Measurements from ENCODE around the gene SIPA1L3.

Gene SIPA1L3

DNA sequence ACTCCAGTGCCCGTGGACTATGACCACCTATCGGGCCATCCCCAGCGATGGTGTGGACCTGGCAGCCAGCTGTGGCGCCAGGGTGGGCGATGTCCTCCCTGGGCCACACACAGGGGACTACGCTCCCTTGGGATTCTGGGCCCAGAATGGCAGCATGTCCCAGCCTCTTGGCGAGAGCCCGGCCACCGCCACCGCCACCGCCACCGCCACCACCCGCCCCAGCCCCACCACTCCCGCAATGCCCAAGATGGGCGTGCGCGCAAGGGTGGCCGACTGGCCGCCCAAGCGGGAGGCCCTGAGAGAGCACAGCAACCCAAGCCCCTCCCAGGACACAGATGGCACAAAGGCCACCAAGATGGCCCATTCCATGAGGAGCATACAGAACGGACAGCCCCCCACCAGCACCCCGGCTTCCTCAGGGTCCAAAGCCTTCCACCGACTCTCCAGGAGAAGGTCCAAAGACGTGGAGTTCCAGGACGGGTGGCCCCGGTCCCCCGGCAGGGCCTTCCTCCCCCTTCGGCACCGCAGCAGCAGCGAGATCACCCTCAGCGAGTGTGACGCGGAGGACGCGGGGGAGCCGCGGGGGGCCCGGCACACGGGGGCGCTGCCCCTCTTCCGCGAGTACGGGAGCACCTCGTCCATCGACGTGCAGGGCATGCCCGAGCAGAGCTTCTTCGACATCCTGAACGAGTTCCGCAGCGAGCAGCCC, 174.7 kb downstream of the SIPA1L3 start:
- no peak overlapping the region for H3K9ac ChIP-seq
- H3K4me2 ChIP-seq: no peak overlapping the region
- H3K27me3 ChIP-seq (ENCODE audit: insufficient read depth, low read depth): no peaks in the 10 kb centered on the region
- no peak overlapping the region for H3K27ac ChIP-seq
- no peak for TF ChIP-seq CTCF (conservative IDR thresholded peaks at IDR 0.05; ENCODE audit: low read depth, low read length)
- H3K36me3 ChIP-seq (ENCODE audit: insufficient read depth): no peaks in the 10 kb centered on the region
- no peaks in the 10 kb centered on the region for H3K79me2 ChIP-seq (ENCODE audit: insufficient read depth, low read depth)
- H4K20me1 ChIP-seq (ENCODE audit: insufficient read depth): no peaks in the 10 kb centered on the region
- H2AFZ ChIP-seq (ENCODE audit: low read depth): no peak overlapping the region
- H3K4me1 ChIP-seq (ENCODE audit: low read depth, poor library complexity, severe bottlenecking): no peaks in the 10 kb centered on the region
- H3K4me3 ChIP-seq (IDR thresholded peaks at IDR 0.05; ENCODE audit: insufficient read depth, low read depth, low read length): no peak overlapping the region

DNA sequence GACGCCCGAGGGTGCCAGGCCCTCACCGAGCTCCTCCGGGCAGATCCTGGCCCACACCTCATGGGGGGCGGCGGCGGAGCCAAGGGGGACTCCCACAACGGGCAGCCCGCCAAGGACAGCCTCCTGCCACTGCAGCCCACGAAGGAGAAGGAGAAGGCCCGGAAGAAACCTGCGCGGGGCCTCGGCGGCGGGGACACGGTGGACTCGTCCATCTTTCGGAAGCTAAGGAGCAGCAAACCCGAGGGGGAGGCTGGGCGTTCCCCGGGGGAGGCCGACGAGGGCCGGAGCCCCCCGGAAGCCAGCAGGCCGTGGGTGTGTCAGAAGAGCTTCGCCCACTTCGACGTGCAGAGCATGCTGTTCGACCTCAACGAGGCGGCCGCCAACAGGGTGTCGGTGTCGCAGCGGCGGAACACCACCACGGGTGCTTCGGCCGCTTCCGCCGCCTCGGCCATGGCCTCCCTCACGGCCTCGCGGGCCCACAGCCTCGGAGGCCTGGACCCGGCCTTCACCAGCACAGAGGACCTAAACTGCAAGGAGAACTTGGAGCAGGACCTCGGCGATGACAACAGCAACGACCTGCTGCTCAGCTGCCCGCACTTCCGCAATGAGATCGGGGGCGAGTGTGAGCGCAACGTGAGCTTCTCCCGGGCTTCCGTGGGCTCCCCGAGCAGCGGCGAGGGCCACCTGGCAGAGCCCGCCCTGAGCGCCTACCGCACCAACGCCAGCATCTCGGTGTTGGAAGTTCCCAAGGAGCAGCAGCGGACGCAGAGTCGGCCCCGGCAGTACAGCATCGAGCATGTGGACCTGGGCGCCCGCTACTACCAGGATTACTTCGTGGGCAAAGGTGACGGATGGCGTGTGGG, 175.5 kb downstream of the SIPA1L3 start:
- Histone ChIP-seq H4K20me1 (ENCODE audit: insufficient read depth) (no peaks in the 10 kb centered on the region), H3K4me3 (IDR thresholded peaks at IDR 0.05; ENCODE audit: insufficient read depth, low read depth, low read length) (no peak overlapping the region), H3K4me2 (no peak overlapping the region), H3K79me2 (ENCODE audit: insufficient read depth, low read depth) (no peaks in the 10 kb centered on the region), H2AFZ (ENCODE audit: low read depth) (no peak overlapping the region), H3K27me3 (ENCODE audit: insufficient read depth, low read depth) (no peaks in the 10 kb centered on the region), H3K36me3 (ENCODE audit: insufficient read depth) (no peaks in the 10 kb centered on the region), H3K4me1 (ENCODE audit: low read depth, poor library complexity, severe bottlenecking) (no peaks in the 10 kb centered on the region), H3K9ac (no peak overlapping the region), H3K27ac (no peak overlapping the region)
- TF ChIP-seq CTCF (conservative IDR thresholded peaks at IDR 0.05; ENCODE audit: low read depth, low read length): no peak

DNA sequence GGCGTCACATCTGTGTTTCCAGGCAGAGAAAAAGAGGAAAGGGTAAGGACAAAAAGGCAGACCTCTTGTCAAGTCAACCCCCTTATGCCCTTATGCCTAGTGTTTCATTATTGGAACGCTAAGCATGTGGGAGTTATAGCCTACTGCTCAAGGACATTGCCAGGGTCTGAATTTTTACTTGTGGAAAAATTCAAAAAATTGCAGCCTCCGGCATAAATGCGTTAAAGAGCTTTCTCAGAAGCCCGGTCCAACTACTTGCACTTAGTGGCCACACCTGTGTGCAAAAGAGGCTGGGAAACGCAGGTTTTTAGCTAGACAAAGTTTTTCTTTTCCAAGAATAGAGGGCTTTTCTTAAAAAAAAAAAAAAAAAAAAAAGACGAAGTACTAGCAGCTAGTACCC, 177.2 kb downstream of the SIPA1L3 start:
- Histone ChIP-seq H3K4me1 (ENCODE audit: low read depth, poor library complexity, severe bottlenecking) (no peaks in the 10 kb centered on the region), H3K4me3 (IDR thresholded peaks at IDR 0.05; ENCODE audit: insufficient read depth, low read depth, low read length) (no peak overlapping the region)

GRCh38 chr19:38089440-38089839, 182.4 kb downstream of the SIPA1L3 start:
- Histone ChIP-seq H2AFZ (ENCODE audit: low read depth) (no peak overlapping the region), H3K4me1 (ENCODE audit: low read depth, poor library complexity, severe bottlenecking) (no peaks in the 10 kb centered on the region), H3K36me3 (ENCODE audit: insufficient read depth) (no peaks in the 10 kb centered on the region), H3K79me2 (ENCODE audit: insufficient read depth, low read depth) (no peaks in the 10 kb centered on the region), H4K20me1 (ENCODE audit: insufficient read depth) (no peaks in the 10 kb centered on the region), H3K27ac (no peak overlapping the region), H3K4me3 (IDR thresholded peaks at IDR 0.05; ENCODE audit: insufficient read depth, low read depth, low read length) (no peak overlapping the region), H3K4me2 (no peak overlapping the region), H3K9ac (no peak overlapping the region), H3K27me3 (ENCODE audit: insufficient read depth, low read depth) (no peaks in the 10 kb centered on the region)
- no peak for TF ChIP-seq CTCF (conservative IDR thresholded peaks at IDR 0.05; ENCODE audit: low read depth, low read length)

More for the DNA sequence above, 177.2 kb downstream of the SIPA1L3 start:
- TF ChIP-seq CTCF (conservative IDR thresholded peaks at IDR 0.05; ENCODE audit: low read depth, low read length): no peak
- Histone ChIP-seq H3K79me2 (ENCODE audit: insufficient read depth, low read depth) (no peaks in the 10 kb centered on the region), H4K20me1 (ENCODE audit: insufficient read depth) (no peaks in the 10 kb centered on the region), H3K36me3 (ENCODE audit: insufficient read depth) (no peaks in the 10 kb centered on the region), H3K9ac (no peak overlapping the region), H3K27me3 (ENCODE audit: insufficient read depth, low read depth) (no peaks in the 10 kb centered on the region), H3K27ac (no peak overlapping the region), H3K4me2 (no peak overlapping the region), H2AFZ (ENCODE audit: low read depth) (no peak overlapping the region)

Measured in KMS-11 (cell line).